ENCODE measurements around the gene BTBD6. TPM values are rescaled to one million over a fixed set of nuclear protein-coding genes. Genes with fewer than 3 reads are reported as not detected.

The BTBD6 gene
- total RNA-seq, 1 experiment from 2014 or later = 9.0 TPM

DNA sequence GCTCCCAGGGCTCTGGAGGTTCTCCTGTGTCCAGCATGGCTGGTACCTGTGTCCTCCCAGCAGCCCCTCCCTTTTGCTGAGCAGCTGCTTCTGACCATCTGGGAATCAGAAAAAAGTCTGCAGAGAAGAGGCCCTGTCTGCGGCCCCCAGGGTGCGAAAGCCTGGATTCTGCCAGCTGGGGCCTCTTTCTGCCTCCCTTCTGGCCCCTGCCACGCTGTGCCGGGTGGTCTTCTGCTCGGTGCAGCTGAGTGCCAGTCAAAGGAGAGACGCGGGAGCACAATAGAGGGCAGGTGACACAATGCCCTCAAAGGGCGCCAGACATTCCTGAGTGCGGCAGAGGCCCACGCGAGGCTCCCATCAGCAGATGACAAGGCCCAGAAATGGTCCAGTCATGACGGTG, 12.6 kb downstream of the BTBD6 start:
- Histone ChIP-seq H3K9me2 (ENCODE audit: insufficient read depth) (no peaks in the 10 kb centered on the region), H4K20me1 (ENCODE audit: insufficient read depth) (no peaks in the 10 kb centered on the region; the same call in 1 of the 2 replicates), H3F3A (ENCODE audit: insufficient read depth, low read depth) (peaks cover 6% of the 10 kb centered on the region; the same call in 1 of the 2 replicates), H3K36me3 (ENCODE audit: low read depth) (no peaks in the 10 kb centered on the region), H3K4me1 (replicated peaks; ENCODE audit: insufficient read depth) (no peaks in the 10 kb centered on the region), H3K79me2 (ENCODE audit: low read depth) (no peaks in the 10 kb centered on the region), H3K27ac (no peak overlapping the region), H3K4me3 (no peak overlapping the region), H3K9me3 (ENCODE audit: insufficient read depth, low read depth) (no peaks in the 10 kb centered on the region), H2AFZ (no peak overlapping the region), H3K4me2 (no peak overlapping the region), H3K27me3 (ENCODE audit: insufficient read depth, low read depth) (no peaks in the 10 kb centered on the region)
- DNase-seq = no peak
- ChIA-PET CTCF (interaction anchor here (0.7 kb wide), 1 partner anchor 131 kb away, joined by 3 read pairs; no protein-coding TSS in a partner anchor), POLR2A (ENCODE audit: unreplicated experiment) (no interaction called here)
- intact Hi-C loops (cut with micrococcal nuclease; ENCODE audit: unreplicated experiment) = no loop called here
- TF ChIP-seq, protein P1, sequence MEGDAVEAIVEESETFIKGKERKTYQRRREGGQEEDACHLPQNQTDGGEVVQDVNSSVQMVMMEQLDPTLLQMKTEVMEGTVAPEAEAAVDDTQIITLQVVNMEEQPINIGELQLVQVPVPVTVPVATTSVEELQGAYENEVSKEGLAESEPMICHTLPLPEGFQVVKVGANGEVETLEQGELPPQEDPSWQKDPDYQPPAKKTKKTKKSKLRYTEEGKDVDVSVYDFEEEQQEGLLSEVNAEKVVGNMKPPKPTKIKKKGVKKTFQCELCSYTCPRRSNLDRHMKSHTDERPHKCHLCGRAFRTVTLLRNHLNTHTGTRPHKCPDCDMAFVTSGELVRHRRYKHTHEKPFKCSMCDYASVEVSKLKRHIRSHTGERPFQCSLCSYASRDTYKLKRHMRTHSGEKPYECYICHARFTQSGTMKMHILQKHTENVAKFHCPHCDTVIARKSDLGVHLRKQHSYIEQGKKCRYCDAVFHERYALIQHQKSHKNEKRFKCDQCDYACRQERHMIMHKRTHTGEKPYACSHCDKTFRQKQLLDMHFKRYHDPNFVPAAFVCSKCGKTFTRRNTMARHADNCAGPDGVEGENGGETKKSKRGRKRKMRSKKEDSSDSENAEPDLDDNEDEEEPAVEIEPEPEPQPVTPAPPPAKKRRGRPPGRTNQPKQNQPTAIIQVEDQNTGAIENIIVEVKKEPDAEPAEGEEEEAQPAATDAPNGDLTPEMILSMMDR (conservative IDR thresholded peaks at IDR 0.05) = no peak
- TF ChIP-seq EZH2 (IDR thresholded peaks at IDR 0.05; ENCODE audit: low read depth) = no peak
- BruUV-seq (replicated peaks) = no TSS peak

DNA sequence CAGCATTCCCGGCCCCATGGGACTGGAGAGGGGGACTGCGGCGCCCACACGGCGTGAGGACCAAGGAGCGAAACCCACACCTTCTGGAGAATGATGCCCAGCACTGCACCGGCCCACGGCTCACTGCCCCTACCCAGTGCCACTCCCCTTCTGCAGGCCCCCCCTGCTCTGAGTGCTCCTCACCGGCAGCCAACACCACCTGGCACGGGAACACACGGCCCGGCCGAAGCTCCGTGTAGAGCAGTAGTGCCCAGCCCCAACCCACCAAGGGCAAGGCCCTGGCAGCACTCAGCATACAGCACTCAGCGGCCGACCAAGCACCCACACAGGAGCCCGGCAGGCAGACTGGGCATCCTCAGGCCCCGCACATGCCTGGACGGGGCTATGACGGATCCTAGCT, 13.4 kb downstream of the BTBD6 start:
- Histone ChIP-seq H3F3A (ENCODE audit: insufficient read depth, low read depth) (peaks cover 6% of the 10 kb centered on the region; the same call in 1 of the 2 replicates), H3K27ac (no peak overlapping the region), H4K20me1 (ENCODE audit: insufficient read depth) (peaks cover 4% of the 10 kb centered on the region), H3K9me3 (ENCODE audit: insufficient read depth, low read depth) (no peaks in the 10 kb centered on the region), H3K9me2 (ENCODE audit: insufficient read depth) (no peaks in the 10 kb centered on the region), H3K4me1 (replicated peaks; ENCODE audit: insufficient read depth) (no peaks in the 10 kb centered on the region), H3K4me3 (no peak overlapping the region), H2AFZ (no peak overlapping the region), H3K4me2 (no peak overlapping the region), H3K36me3 (ENCODE audit: low read depth) (no peaks in the 10 kb centered on the region), H3K79me2 (ENCODE audit: low read depth) (no peaks in the 10 kb centered on the region), H3K27me3 (ENCODE audit: insufficient read depth, low read depth) (no peaks in the 10 kb centered on the region)
- DNase-seq = no peak
- ChIA-PET POLR2A (ENCODE audit: unreplicated experiment) (no interaction called here), CTCF (no interaction called here)
- no peak for TF ChIP-seq EZH2 (IDR thresholded peaks at IDR 0.05; ENCODE audit: low read depth)
- TF ChIP-seq, protein P1 (conservative IDR thresholded peaks at IDR 0.05) = no peak
- no TSS peak for BruUV-seq (replicated peaks)
- intact Hi-C loops (cut with micrococcal nuclease; ENCODE audit: unreplicated experiment) = no loop called here

DNA sequence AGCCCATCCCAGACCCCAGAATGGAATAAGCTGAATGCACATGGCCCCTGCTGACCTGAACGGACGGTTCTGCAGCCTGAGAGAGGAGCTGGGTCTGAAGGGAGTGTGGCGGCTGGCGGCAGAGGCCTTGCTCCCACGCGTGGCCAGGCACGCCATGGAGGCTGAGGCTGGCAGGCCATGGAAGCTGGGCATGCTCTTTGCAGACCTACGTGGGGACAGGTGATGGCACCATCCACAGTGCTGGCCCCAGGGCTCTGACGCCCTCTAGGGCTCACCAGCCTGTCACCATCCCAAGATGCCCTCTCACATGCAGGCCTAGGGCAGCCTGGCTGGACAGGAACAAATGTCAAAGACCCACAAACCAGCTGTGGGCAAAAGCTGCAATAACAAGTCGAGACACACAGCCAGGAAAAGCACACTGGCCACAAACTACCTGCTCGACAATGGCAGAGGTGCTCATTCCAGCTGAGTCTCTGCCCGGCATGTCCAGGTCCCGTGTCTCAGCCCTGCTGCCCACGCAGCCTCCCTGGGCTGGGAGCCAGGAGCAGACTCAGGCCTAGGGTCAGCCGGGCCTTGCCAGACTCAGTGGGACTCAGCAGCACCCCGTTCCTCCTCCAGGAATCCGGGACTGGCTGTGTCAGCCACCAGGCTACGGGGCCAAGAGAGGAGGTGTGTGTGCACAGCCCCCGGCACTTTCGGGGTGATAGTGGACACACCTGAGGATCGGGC, 19.7 kb downstream of the BTBD6 start:
- CTCF ChIA-PET = no interaction called here
- no peak for DNase-seq

More for the DNA sequence above, 19.7 kb downstream of the BTBD6 start:
- Histone ChIP-seq H3K36me3 (ENCODE audit: low read depth) (no peaks in the 10 kb centered on the region), H4K20me1 (ENCODE audit: insufficient read depth) (peaks cover 13% of the 10 kb centered on the region), H3K9me3 (ENCODE audit: insufficient read depth, low read depth) (no peaks in the 10 kb centered on the region), H3F3A (ENCODE audit: insufficient read depth, low read depth) (no peaks in the 10 kb centered on the region; the same call in 1 of the 2 replicates), H3K9me2 (ENCODE audit: insufficient read depth) (no peaks in the 10 kb centered on the region), H3K4me3 (no peak overlapping the region), H3K79me2 (ENCODE audit: low read depth) (0 out of 2 replicates have a peak, but pooled peaks cover 5% of the 10 kb centered on the region), H3K4me1 (replicated peaks; ENCODE audit: insufficient read depth) (peaks cover 4% of the 10 kb centered on the region; the same call in 1 of the 2 replicates), H2AFZ (no peak overlapping the region), H3K27me3 (ENCODE audit: insufficient read depth, low read depth) (no peaks in the 10 kb centered on the region), H3K27ac (no peak overlapping the region), H3K4me2 (no peak overlapping the region)
- TF ChIP-seq, protein P1 (conservative IDR thresholded peaks at IDR 0.05) = no peak
- TF ChIP-seq EZH2 (IDR thresholded peaks at IDR 0.05; ENCODE audit: low read depth) = no peak
- intact Hi-C loops (cut with micrococcal nuclease; ENCODE audit: unreplicated experiment) = no loop called here
- BruUV-seq (replicated peaks) = no TSS peak
- POLR2A ChIA-PET (ENCODE audit: unreplicated experiment) = no interaction called here
